Fibroblast of mammary gland (primary cell): ENCODE data around the gene GUCY1B1.

ENCODE experiments used
- DNase-seq: peaks from one replicate; pipeline ENCODE4 v3.0.0-alpha.2; 2010; ENCODE audit warnings: low read depth
- H3K4me3 ChIP-seq: 2 replicates; pipeline ENCODE4 v1.5.1; 2011; ENCODE audit warnings: low read depth, mild to moderate bottlenecking, low read length, moderate library complexity; ENCODE audit not compliant: control insufficient read depth
- CTCF ChIP-seq: conservative IDR thresholded peaks from 2 replicates; pipeline ENCODE4 v1.5.1; 2011; ENCODE audit warnings: low read depth, low read length, inconsistent platforms; ENCODE audit not compliant: control insufficient read depth, insufficient read depth

GUCY1B1 gene

GRCh38 chr4:155758481-155759371, at the start of gene GUCY1B1:
Gene GUCY1B1, plus strand, starts transcription at chr4:155759021. Its CDS starts 120 bp downstream, at chr4:155759141.
- TF ChIP-seq CTCF = peak; percentile 34
- peak; percentile 93 for DNase-seq
- peak within 1 kb of the TSS; percentile 56 for H3K4me3 ChIP-seq

GRCh38 chr4:155709918-155710317, 48.9 kb upstream of the GUCY1B1 start:
- TF ChIP-seq CTCF = no peak
- H3K4me3 ChIP-seq = no peak overlapping the region
- DNase-seq = no peak

GRCh38 chr4:155711556-155711955, 47.3 kb upstream of the GUCY1B1 start:
- no peak for TF ChIP-seq CTCF
- DNase-seq = no peak
- H3K4me3 ChIP-seq = no peak overlapping the region

GRCh38 chr4:155712846-155713245, 46.0 kb upstream of the GUCY1B1 start:
- DNase-seq = no peak
- TF ChIP-seq CTCF = no peak
- no peak overlapping the region for H3K4me3 ChIP-seq

- TF ChIP-seq CTCF = no peak
- H3K4me3 ChIP-seq = no peak overlapping the region
- DNase-seq = no peak
These were observed 44.9 kb upstream of the GUCY1B1 start for GRCh38 chr4:155713911-155714310.

GRCh38 chr4:155722336-155722735, 36.5 kb upstream of the GUCY1B1 start:
- H3K4me3 ChIP-seq = no peak overlapping the region
- no peak for TF ChIP-seq CTCF
- peak; percentile 47 for DNase-seq
